HFFc6 (cell line): ENCODE results near the gene RPL14. TPM values are rescaled to one million over a fixed set of nuclear protein-coding genes. Genes with fewer than 3 reads are reported as not detected.

Experiments
- DNase-seq: peaks from one replicate; pipeline ENCODE4 v3.0.0-alpha.2; 2018
- H3K27ac Mint-ChIP-seq: 2 replicates; pipeline ENCODE4 v1.8.0; 2020; ENCODE audit warnings: mild to moderate bottlenecking, mixed read lengths
- H3K27me3 Mint-ChIP-seq: 2 replicates; pipeline ENCODE4 v1.8.0; 2021; ENCODE audit warnings: mild to moderate bottlenecking, moderate library complexity, mixed read lengths; ENCODE audit not compliant: insufficient read depth
- H3K36me3 Mint-ChIP-seq: 2 replicates; pipeline ENCODE4 v1.8.0; 2021; ENCODE audit warnings: low read depth, mixed read lengths
- H3K4me1 Mint-ChIP-seq: 2 replicates; pipeline ENCODE4 v1.8.0; 2020; ENCODE audit warnings: low read depth, mixed read lengths
- H3K4me3 Mint-ChIP-seq: 2 replicates; pipeline ENCODE4 v1.8.0; 2020; ENCODE audit warnings: mild to moderate bottlenecking, moderate library complexity, mixed read lengths
- H3K9me3 Mint-ChIP-seq: 2 replicates; pipeline ENCODE4 v1.8.0; 2020; ENCODE audit warnings: mild to moderate bottlenecking, mixed read lengths
- CTCF ChIP-seq: fragments of 200-600 bp; sonication (generic); IDR thresholded peaks from 2 replicates; pipeline ENCODE4 v1.5.0; 2021; ENCODE audit warnings: antibody characterized with exemption, mild to moderate bottlenecking
- total RNA-seq, 6 experiments: library from RNA; stranded (reverse); fragmentation: NEBNext Ultra II Directional; extraction: Animal tissue kit (Norgen Biotek cat#: 25700); gene quantifications; 2 replicates in 1 of 6; 3 replicates in 5 of 6; pipeline ENCODE4 v1.2.3, GENCODE V29; 2021

Gene RPL14
- total RNA-seq, 6 experiments from 2014 or later, result 1,695 to 2,062 (median 1,834) TPM

GRCh38 chr3:40470701-40471100 lies 13.6 kb downstream of the RPL14 start:
- no peaks in the 10 kb centered on the region for H3K4me1 Mint-ChIP-seq
- H3K9me3 Mint-ChIP-seq, result no peaks in the 10 kb centered on the region

GRCh38 chr3:40476478-40477470 lies 19.6 kb downstream of the RPL14 start, which contains the start of gene ZNF619:
Gene ZNF619, plus strand, starts transcription at chr3:40477122. Its CDS starts 858 bp downstream, at chr3:40477980.
- H3K9me3 Mint-ChIP-seq, result no peaks in the 10 kb centered on the region
- no peaks in the 10 kb centered on the region for H3K27me3 Mint-ChIP-seq
- peak within 1 kb of the TSS; percentile 97 for H3K27ac Mint-ChIP-seq
- H3K4me3 Mint-ChIP-seq, result peak within 1 kb of the TSS; percentile 97
- peaks cover 17% of the 10 kb centered on the region for H3K4me1 Mint-ChIP-seq
- no peak for TF ChIP-seq CTCF
- peak; percentile 57 for DNase-seq
- no peaks in the 10 kb centered on the region for H3K36me3 Mint-ChIP-seq

More at GRCh38 chr3:40470701-40471100, 13.6 kb downstream of the RPL14 start:
- H3K27ac Mint-ChIP-seq, result no peak overlapping the region
- DNase-seq, result no peak
- no peaks in the 10 kb centered on the region; the same call in 1 of the 2 replicates for H3K36me3 Mint-ChIP-seq
- no peaks in the 10 kb centered on the region for H3K27me3 Mint-ChIP-seq
- no peak overlapping the region for H3K4me3 Mint-ChIP-seq
- TF ChIP-seq CTCF, result no peak

GRCh38 chr3:40477666-40478065 lies 20.5 kb downstream of the RPL14 start:
- DNase-seq, result no peak
- Mint-ChIP-seq H3K27me3 (no peaks in the 10 kb centered on the region; the same call in 1 of the 2 replicates), H3K27ac (peak overlapping the region; percentile 97), H3K4me3 (peak overlapping the region; percentile 97), H3K36me3 (0 out of 2 replicates have a peak, but pooled peaks cover 6% of the 10 kb centered on the region), H3K4me1 (peaks cover 17% of the 10 kb centered on the region), H3K9me3 (no peaks in the 10 kb centered on the region)
- TF ChIP-seq CTCF, result no peak

- peaks cover 42% of the 10 kb centered on the region for H3K36me3 Mint-ChIP-seq
- no peak for DNase-seq
- H3K27me3 Mint-ChIP-seq, result no peaks in the 10 kb centered on the region
- H3K4me3 Mint-ChIP-seq, result no peak overlapping the region
- no peak for TF ChIP-seq CTCF
- H3K9me3 Mint-ChIP-seq, result peaks cover 24% of the 10 kb centered on the region
- H3K4me1 Mint-ChIP-seq, result no peaks in the 10 kb centered on the region
- H3K27ac Mint-ChIP-seq, result no peak overlapping the region
Observed at GRCh38 chr3:40487172-40487571, 30.0 kb downstream of the RPL14 start.

GRCh38 chr3:40490916-40491315 lies 33.8 kb downstream of the RPL14 start:
- peaks cover 23% of the 10 kb centered on the region for H3K9me3 Mint-ChIP-seq
- no peak overlapping the region for H3K27ac Mint-ChIP-seq
- no peak for DNase-seq
- peaks cover 30% of the 10 kb centered on the region for H3K36me3 Mint-ChIP-seq
- H3K4me1 Mint-ChIP-seq, result no peaks in the 10 kb centered on the region
- no peak for TF ChIP-seq CTCF
- no peaks in the 10 kb centered on the region; the same call in 1 of the 2 replicates for H3K27me3 Mint-ChIP-seq
- no peak overlapping the region for H3K4me3 Mint-ChIP-seq
